ES-I3 (cell line): ENCODE measurements around the gene MYH9.

Experiments
- H3K36me3 ChIP-seq: 2 replicates; pipeline ENCODE4 v1.6.1; 2013; ENCODE audit warnings: mild to moderate bottlenecking, low read length, control low read depth, moderate library complexity; ENCODE audit not compliant: insufficient read depth
- H3K4me1 ChIP-seq: 2 replicates; pipeline ENCODE4 v1.6.1; 2013; ENCODE audit warnings: mild to moderate bottlenecking, control low read depth, low read length; ENCODE audit not compliant: insufficient read depth
- H3K9ac ChIP-seq: 2 replicates; pipeline ENCODE4 v1.6.1; 2013; ENCODE audit warnings: low read depth, mild to moderate bottlenecking, low read length, moderate library complexity
- H3K9me3 ChIP-seq: 2 replicates; pipeline ENCODE4 v1.6.1; 2013; ENCODE audit warnings: mild to moderate bottlenecking, low read length, moderate library complexity; ENCODE audit not compliant: control insufficient read depth, insufficient read depth

Gene MYH9

DNA sequence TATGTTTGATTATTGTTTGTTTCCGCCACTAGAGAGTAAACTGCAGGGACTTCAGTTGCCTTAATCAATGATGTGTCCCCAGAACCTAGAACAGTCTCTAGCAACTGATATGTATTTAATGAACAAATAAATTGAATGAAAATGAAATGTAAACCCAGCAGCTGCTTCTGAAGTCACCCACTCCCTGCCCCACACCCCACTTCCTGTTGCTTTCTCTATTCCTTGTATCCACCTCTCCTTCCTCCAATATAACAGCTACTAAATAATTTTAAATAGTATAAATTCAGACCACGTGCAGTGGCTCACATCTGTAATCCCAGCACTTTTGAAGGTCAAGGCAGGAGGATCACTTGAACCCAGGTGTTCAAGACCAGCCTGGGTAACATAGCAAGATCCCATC lies 15.8 kb downstream of the MYH9 start:
- 0 out of 2 replicates have a peak, but pooled peaks cover 2% of the 10 kb centered on the region for H3K36me3 ChIP-seq
- peaks cover 62% of the 10 kb centered on the region for H3K4me1 ChIP-seq
- H3K9me3 ChIP-seq = no peaks in the 10 kb centered on the region
- H3K9ac ChIP-seq = no peak overlapping the region

DNA sequence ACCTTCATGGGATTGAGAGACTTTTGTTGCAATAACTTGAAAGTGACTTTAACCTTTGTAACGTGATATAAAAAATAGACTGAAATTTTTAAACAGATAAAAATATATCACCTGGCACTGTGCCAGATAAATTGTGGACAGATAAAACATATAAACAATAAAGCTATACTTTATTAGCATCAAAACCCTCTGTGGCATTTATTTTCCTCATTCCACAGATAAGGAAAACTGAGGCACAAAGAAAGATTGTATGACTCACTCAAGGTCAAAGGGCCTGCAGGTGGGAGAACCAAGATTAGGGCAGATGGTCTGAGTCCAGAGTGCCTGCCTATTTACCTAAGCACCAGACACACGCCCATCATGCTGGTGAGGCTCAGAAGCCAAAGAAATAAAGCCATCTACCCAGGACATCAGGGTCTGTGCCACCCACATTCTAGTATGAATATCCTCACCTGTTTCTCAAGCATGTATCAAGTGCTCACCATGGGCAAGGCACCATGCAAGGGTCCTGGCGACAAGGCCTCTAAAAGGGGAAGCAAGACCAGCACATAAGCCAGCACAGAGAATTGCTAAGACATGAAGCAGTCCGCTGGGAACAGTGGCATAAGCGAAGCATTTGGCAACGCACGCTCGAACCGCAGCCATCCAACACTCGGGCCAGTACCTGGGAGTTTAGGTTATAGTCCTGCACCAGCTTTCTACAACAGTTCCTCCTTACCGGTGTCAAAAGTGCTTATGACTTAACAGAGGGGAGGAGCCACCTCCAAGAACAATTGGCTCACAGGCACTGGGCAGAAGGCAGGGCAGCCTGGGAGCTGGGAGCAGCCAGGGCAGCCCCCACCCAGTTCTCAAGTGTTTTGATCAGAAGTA lies 17.6 kb downstream of the MYH9 start:
- Histone ChIP-seq H3K36me3 (0 out of 2 replicates have a peak, but pooled peaks cover 5% of the 10 kb centered on the region), H3K9me3 (no peaks in the 10 kb centered on the region), H3K9ac (no peak overlapping the region), H3K4me1 (peaks cover 74% of the 10 kb centered on the region)

DNA sequence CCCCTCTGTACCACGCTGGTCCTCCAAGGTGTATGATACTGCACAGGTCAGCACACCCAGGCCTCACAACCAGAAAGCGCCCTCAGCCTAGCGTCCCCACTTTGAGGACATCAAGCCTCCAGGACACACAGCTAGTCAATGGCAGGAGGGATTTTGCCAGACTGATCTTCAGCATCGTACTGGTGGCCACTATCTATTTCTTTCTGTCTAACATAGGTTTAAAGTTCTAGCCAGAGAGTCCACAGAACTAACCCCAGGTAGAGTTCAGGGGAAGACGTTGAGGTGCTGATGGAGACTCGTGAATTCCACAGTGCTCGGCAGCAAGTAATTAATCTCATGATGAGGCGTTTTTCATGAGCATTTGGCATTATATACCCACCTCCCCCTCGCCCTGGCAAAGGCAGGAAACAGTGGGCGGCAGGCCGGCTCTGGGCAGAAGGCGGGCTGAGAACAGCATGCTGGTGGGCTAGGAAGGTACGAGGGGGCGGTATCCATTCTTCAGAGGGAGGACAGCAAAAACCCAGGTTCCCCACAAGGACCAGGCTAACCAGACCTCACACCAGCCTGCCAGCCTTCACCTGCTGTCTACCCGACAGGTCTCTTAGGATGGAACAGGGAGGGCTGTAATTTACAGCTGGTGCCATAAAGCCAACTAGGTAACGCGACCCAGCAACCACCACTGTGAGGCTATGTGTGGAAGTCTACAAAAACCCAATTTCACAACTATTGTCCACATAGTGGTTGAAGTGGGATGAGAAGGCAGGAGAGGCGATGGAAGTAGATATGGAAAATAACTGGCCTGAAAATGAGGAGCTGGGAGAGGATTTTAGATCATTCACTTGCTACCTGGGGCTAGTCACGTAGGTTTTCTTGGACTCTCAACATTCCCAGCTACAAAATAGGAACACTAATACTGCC lies 18.5 kb downstream of the MYH9 start:
- Histone ChIP-seq H3K9me3 (no peaks in the 10 kb centered on the region), H3K4me1 (peaks cover 74% of the 10 kb centered on the region), H3K9ac (no peak overlapping the region), H3K36me3 (0 out of 2 replicates have a peak, but pooled peaks cover 5% of the 10 kb centered on the region)

DNA sequence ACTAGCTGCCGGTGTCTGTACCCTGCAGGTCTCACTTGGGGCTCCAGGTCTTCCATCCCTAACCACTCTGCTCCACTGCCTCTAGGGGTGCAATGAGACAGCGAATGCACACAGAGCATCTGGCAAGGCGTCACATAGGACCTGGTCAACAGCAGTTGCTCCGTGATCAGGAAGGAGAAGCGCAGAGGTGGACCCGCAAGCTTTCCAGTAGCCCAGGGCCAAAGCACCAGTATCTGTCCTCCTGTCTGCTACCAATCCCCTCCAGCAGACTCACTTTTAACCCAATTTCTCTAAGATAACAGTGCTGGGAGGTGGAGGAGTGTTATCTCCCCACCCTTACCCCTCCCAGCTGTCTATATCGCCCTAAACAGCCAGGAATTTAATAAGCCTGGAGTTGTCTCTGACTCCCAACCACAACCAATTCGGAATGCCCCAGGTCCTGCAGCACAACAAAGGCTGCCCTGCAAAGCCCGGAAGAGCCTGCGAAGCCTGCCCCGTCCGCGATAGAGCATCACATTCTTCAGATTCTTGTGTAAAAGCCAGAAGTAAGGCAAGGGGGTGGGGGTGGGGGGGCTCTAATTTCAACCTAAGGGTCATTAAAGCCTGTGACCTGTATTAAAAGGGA lies 19.3 kb downstream of the MYH9 start:
- Histone ChIP-seq H3K9ac (peak overlapping the region; percentile 5; the same call in 1 of the 2 replicates), H3K9me3 (no peaks in the 10 kb centered on the region), H3K4me1 (peaks cover 78% of the 10 kb centered on the region), H3K36me3 (0 out of 2 replicates have a peak, but pooled peaks cover 5% of the 10 kb centered on the region)

- Histone ChIP-seq H3K4me1 (peaks cover 83% of the 10 kb centered on the region), H3K36me3 (0 out of 2 replicates have a peak, but pooled peaks cover 5% of the 10 kb centered on the region), H3K9ac (no peak overlapping the region), H3K9me3 (no peaks in the 10 kb centered on the region)
Observed at GRCh38 chr22:36367479-36367878, 20.3 kb downstream of the MYH9 start.

- Histone ChIP-seq H3K9me3 (no peaks in the 10 kb centered on the region), H3K36me3 (0 out of 2 replicates have a peak, but pooled peaks cover 5% of the 10 kb centered on the region), H3K9ac (no peak overlapping the region), H3K4me1 (peaks cover 87% of the 10 kb centered on the region)
Observed at GRCh38 chr22:36367066-36367465, 20.7 kb downstream of the MYH9 start.

DNA sequence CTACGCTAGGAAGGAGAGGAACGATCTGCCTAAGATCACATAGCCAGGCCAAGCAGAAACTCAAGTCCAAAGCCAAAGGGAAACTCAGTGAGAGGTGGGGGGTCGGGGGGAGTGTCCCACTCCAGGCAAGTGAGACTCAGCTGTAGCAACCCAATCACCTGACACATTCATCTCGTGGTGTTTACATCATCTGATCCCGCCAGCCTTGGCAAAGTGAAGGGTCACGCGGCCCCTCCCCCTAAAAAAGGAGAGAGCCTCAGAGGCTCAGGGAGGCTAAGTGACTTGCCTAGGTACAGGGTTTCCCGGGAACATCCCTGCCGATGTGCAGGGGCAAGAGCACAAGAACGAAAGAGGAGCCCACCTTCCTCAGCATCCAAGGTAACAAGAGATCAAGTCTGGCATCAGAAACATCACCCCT lies 21.5 kb downstream of the MYH9 start:
- peaks cover 93% of the 10 kb centered on the region for H3K4me1 ChIP-seq
- H3K36me3 ChIP-seq = 0 out of 2 replicates have a peak, but pooled peaks cover 5% of the 10 kb centered on the region
- no peak overlapping the region for H3K9ac ChIP-seq
- H3K9me3 ChIP-seq = no peaks in the 10 kb centered on the region

DNA sequence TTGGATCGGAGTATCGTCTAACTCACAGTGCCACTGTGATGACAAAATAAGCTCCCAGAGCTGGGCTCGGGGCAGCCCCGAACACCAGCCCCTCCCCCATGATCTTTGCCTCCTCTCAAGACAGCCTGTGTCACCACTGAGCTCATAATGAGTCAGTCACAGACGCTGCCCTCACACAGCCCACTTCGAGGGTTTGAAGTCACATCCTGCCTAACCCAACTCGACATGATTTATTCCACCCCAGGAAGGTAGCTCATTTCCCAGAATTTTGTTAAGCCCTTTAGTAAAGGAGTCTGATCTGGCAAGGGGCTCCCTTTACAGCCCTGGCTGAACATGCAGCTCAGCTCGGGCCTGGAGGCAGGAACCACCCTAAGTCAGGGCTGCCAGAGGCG lies 22.8 kb downstream of the MYH9 start:
- no peak overlapping the region for H3K9ac ChIP-seq
- no peaks in the 10 kb centered on the region for H3K9me3 ChIP-seq
- H3K36me3 ChIP-seq = 0 out of 2 replicates have a peak, but pooled peaks cover 5% of the 10 kb centered on the region
- peaks cover 90% of the 10 kb centered on the region for H3K4me1 ChIP-seq

DNA sequence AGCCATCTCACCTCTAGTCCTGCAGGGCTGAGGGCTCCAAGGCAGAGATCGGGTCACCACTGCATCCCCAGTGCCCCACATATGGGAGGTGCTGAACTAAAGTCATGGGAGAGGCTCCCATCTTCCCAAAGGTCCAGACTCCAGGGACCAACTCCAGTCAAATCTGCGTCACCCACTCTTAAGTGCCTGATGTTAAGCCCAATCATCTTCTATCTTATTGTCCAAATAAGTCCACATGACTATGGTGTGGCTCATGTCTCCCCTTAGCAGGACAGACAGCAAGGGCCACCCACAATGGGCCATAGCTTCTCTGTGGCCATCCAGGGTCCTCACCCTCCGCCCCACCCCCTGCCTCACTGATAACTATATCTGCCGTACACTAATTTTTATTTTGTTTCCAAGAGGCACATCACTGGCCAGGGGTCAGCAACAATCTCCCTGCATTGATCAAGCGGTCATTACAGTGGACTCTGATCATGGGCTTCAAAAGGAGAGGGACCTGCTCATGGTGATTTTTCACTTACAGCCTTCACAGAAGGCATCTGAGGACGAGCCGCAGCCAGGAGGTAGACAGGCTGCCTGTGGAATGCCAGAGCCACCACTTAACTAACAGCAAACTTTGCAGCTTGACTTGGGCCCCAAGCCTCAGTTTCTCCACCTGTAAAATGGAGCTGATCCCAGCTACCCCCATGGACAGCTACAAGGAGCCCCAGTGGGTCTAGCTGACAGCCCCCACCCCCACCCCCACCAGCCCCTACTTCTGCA lies 23.3 kb downstream of the MYH9 start:
- H3K4me1 ChIP-seq = peaks cover 88% of the 10 kb centered on the region
- no peaks in the 10 kb centered on the region for H3K9me3 ChIP-seq
- H3K9ac ChIP-seq = no peak overlapping the region
- H3K36me3 ChIP-seq = 0 out of 2 replicates have a peak, but pooled peaks cover 5% of the 10 kb centered on the region

GRCh38 chr22:36363349-36363981 lies 24.3 kb downstream of the MYH9 start:
- H3K36me3 ChIP-seq = 0 out of 2 replicates have a peak, but pooled peaks cover 5% of the 10 kb centered on the region
- peaks cover 87% of the 10 kb centered on the region for H3K4me1 ChIP-seq
- no peaks in the 10 kb centered on the region for H3K9me3 ChIP-seq
- no peak overlapping the region for H3K9ac ChIP-seq

DNA sequence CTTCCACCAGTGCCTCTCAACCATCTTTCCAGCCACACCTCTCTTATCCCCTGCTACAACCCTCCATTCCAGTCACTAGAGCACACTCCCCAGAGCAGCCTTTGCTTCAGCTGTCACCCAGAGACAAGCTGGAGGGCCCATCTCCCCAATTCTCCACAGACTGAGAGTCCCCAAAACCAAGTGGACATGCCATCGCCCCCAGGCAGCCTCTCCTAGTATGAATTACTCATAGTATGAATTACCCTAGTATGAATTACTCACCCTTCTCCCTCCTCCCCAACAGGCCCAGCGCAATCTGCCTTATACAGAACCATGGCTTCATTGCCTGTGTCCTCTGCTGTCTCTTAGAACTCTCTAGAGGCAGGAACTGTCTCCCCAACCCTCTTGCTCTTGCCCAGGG lies 24.8 kb downstream of the MYH9 start:
- peaks cover 83% of the 10 kb centered on the region for H3K4me1 ChIP-seq
- 0 out of 2 replicates have a peak, but pooled peaks cover 5% of the 10 kb centered on the region for H3K36me3 ChIP-seq
- H3K9ac ChIP-seq = no peak overlapping the region
- H3K9me3 ChIP-seq = no peaks in the 10 kb centered on the region

DNA sequence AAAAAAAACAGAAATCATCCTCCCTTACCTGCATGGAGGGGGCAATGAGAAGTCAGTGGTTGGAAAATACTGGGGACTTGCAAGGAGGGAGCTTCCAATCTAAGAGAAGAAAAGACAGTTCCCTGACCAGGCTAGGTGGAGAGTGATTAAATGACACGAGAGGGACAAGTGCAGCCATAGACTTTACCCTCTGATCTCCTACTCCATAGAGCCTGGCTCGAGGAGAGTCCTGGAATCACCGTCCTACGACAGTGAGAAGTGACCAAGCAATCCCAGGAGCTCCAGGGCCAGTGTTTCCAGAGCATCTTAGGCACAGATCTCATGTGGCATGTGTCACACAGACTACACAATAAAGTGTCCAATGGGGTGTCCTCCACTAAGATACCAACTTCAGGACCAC lies 25.7 kb downstream of the MYH9 start:
- Histone ChIP-seq H3K9me3 (no peaks in the 10 kb centered on the region), H3K9ac (no peak overlapping the region), H3K4me1 (peaks cover 83% of the 10 kb centered on the region), H3K36me3 (0 out of 2 replicates have a peak, but pooled peaks cover 5% of the 10 kb centered on the region)

DNA sequence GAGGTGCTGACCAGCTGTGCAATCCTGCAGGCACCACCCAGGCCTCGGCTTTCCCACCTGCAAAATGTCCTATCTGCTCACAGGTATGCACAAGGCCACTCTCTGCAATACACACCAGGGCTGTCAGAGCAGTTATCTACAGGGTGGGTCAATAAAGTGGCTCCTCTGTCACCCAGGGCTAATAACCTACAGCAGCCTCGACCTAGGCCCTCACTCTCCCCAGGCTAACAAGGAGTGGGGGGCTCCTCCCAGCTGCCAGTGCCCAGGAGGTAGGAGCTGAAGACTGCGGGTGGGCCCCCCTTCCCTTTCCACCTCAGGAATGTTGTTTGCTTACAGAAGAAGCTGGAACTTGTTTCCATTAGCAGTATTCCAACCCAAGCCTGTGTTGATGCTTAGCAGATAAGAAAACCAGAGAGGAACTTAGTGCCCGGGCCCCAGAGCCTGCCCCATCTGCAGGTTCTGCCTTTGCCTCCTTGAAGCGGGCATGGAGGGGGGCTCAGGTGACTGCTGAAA lies 26.8 kb downstream of the MYH9 start:
- no peaks in the 10 kb centered on the region for H3K36me3 ChIP-seq
- no peak overlapping the region for H3K9ac ChIP-seq
- H3K9me3 ChIP-seq = no peaks in the 10 kb centered on the region
- peaks cover 78% of the 10 kb centered on the region for H3K4me1 ChIP-seq
